H1 (cell line): ENCODE data around the gene FOLR1. TPM values are rescaled to one million over a fixed set of nuclear protein-coding genes. Genes with fewer than 3 reads are reported as not detected.

Experiments
- CTCF ChIA-PET: fragments of 300-600 bp; sonication (Branson Sonifier 250); formaldehyde crosslinking; loops from one replicate; lab custom pipeline; 2021; ENCODE audit not compliant: partially characterized antibody; lab: Charles Lee
- POLR2A ChIA-PET: fragments of 300-600 bp; sonication (Branson Sonifier 250); formaldehyde crosslinking; loops from one replicate; lab custom pipeline; 2021; ENCODE audit warnings: inconsistent platforms; ENCODE audit not compliant: partially characterized antibody; lab: Charles Lee
- DNase-seq, 2 experiments: peaks; one replicate each; pipeline versions ENCODE4 v3.0.0 to v3.0.0-alpha.2; 2010 to 2022; ENCODE audit warnings: low spot score in 2 of 2, low read depth in 1 of 2, mixed read lengths in 1 of 2
- FAIRE-seq: peaks from 2 replicates; lab custom pipeline; 2011; peaks lifted over from hg19 to GRCh38; lab: Jason Lieb, UNC
- H2AFZ ChIP-seq: 2 replicates; pipeline ENCODE4 v1.8.1; 2012; ENCODE audit warnings: low read length, inconsistent platforms
- H2AK5ac ChIP-seq: 2 replicates; pipeline ENCODE4 v1.6.1; 2013; ENCODE audit warnings: low read depth, low read length
- H2BK120ac ChIP-seq: replicated peaks from 2 replicates; pipeline ENCODE3; 2013; ENCODE audit warnings: low read depth, low read length, inconsistent platforms
- H2BK12ac ChIP-seq: 2 replicates; pipeline ENCODE4 v1.6.1; 2013; ENCODE audit warnings: low read depth, low read length
- H2BK15ac ChIP-seq: 2 replicates; pipeline ENCODE4 v1.6.1; 2013; ENCODE audit warnings: low read length
- H2BK20ac ChIP-seq: 2 replicates; pipeline ENCODE4 v1.6.1; 2013; ENCODE audit warnings: low read length
- H2BK5ac ChIP-seq: 2 replicates; pipeline ENCODE4 v1.6.1; 2013; ENCODE audit warnings: low read depth, low read length
- H3K14ac ChIP-seq: 2 replicates; pipeline ENCODE4 v1.6.1; 2013; ENCODE audit warnings: inconsistent platforms; ENCODE audit not compliant: insufficient read length
- H3K18ac ChIP-seq: 2 replicates; pipeline ENCODE4 v1.6.1; 2013; ENCODE audit warnings: low read length; ENCODE audit errors: extremely low read depth
- H3K23ac ChIP-seq: 2 replicates; pipeline ENCODE4 v1.6.1; 2013; ENCODE audit warnings: inconsistent platforms; ENCODE audit not compliant: insufficient read length
- H3K23me2 ChIP-seq: 2 replicates; pipeline ENCODE4 v1.6.1; 2013; ENCODE audit warnings: low read depth, low read length
- H3K27ac ChIP-seq: 2 replicates; pipeline ENCODE4 v1.6.1; 2011; ENCODE audit warnings: low read depth, low read length, inconsistent platforms
- H3K27me3 ChIP-seq, 4 experiments: replicated peaks in 1 of 4; 1 replicate in 1 of 4; 2 replicates in 3 of 4; pipeline versions ENCODE4 v1.6.1 to v1.8.1; 2011 to 2013; ENCODE audit warnings: low read length in 3 of 4, mild to moderate bottlenecking in 3 of 4, inconsistent platforms in 2 of 4, mixed read lengths in 2 of 4, moderate library complexity in 1 of 4; ENCODE audit not compliant: control insufficient read depth in 3 of 4, insufficient read depth in 3 of 4; ENCODE audit errors: extremely low read depth in 1 of 4
- H3K36me3 ChIP-seq, 4 experiments: 2 replicates each; pipeline versions ENCODE4 v1.6.1 to v1.8.1; 2011 to 2013; ENCODE audit warnings: mild to moderate bottlenecking in 4 of 4, low read length in 3 of 4, moderate library complexity in 2 of 4, control low read depth in 1 of 4, inconsistent platforms in 1 of 4; ENCODE audit not compliant: insufficient read depth in 4 of 4, control insufficient read depth in 2 of 4
- H3K4ac ChIP-seq: replicated peaks from 2 replicates; pipeline ENCODE3; 2013; ENCODE audit warnings: low read length, low read depth, mixed read lengths, inconsistent platforms; ENCODE audit not compliant: insufficient read length
- H3K4me1 ChIP-seq, 4 experiments: replicated peaks in 1 of 4; 1 replicate in 1 of 4; 2 replicates in 3 of 4; pipeline versions ENCODE4 v1.6.1 to v1.8.1; 2011 to 2013; ENCODE audit warnings: low read length in 3 of 4, inconsistent platforms in 2 of 4, mixed read lengths in 1 of 4; ENCODE audit not compliant: insufficient read depth in 4 of 4, control insufficient read depth in 3 of 4
- H3K4me2 ChIP-seq, 2 experiments: 2 replicates each; pipeline versions ENCODE4 v1.6.1 to v1.8.1; 2011 to 2013; ENCODE audit warnings: low read depth in 2 of 2, low read length in 2 of 2, control low read depth in 1 of 2, inconsistent platforms in 1 of 2, mild to moderate bottlenecking in 1 of 2; ENCODE audit not compliant: insufficient read depth in 1 of 2
- H3K4me3 ChIP-seq, 4 experiments: fragments of 200-600, 300-600 bp in 1 of 4; sonication (generic), shearing (Covaris generic), sonication (Bioruptor Twin) in 1 of 4; 2 replicates each; pipeline versions ENCODE4 v1.5.1 to v1.8.1; 2011 to 2016; ENCODE audit warnings: low read length in 4 of 4, low read depth in 3 of 4, control low read depth in 2 of 4, inconsistent platforms in 2 of 4, mild to moderate bottlenecking in 2 of 4, mixed read lengths in 1 of 4, moderate library complexity in 1 of 4; ENCODE audit not compliant: insufficient read depth in 2 of 4; ENCODE audit errors: extremely low read depth in 1 of 4
- H3K56ac ChIP-seq: replicated peaks from 2 replicates; pipeline ENCODE3; 2013; ENCODE audit warnings: low read depth, mild to moderate bottlenecking, mixed read lengths, low read length, inconsistent platforms; ENCODE audit not compliant: insufficient read length
- H3K79me1 ChIP-seq: 2 replicates; pipeline ENCODE4 v1.6.1; 2013; ENCODE audit warnings: low read depth, low read length, control low read depth
- H3K79me2 ChIP-seq, 2 experiments: 2 replicates each; pipeline versions ENCODE4 v1.6.1 to v1.8.1; 2012 to 2013; ENCODE audit warnings: low read length in 2 of 2, mild to moderate bottlenecking in 2 of 2, inconsistent platforms in 1 of 2; ENCODE audit not compliant: insufficient read depth in 2 of 2, control insufficient read depth in 1 of 2
- H3K9ac ChIP-seq, 4 experiments: replicated peaks in 1 of 4; 1 replicate in 1 of 4; 2 replicates in 3 of 4; pipeline versions ENCODE4 v1.6.1 to v1.8.1; 2011 to 2013; ENCODE audit warnings: low read depth in 3 of 4, low read length in 3 of 4, control low read depth in 2 of 4, mild to moderate bottlenecking in 2 of 4, moderate library complexity in 2 of 4, inconsistent platforms in 1 of 4; ENCODE audit errors: extremely low read depth in 1 of 4
- H3K9me3 ChIP-seq, 2 experiments: 2 replicates each; pipeline versions ENCODE4 v1.6.1 to v1.8.1; 2012 to 2013; ENCODE audit warnings: mild to moderate bottlenecking in 2 of 2, moderate library complexity in 2 of 2, control low read depth in 1 of 2, inconsistent platforms in 1 of 2, low read depth in 1 of 2, low read length in 1 of 2, mixed read lengths in 1 of 2; ENCODE audit not compliant: insufficient read depth in 2 of 2
- H4K20me1 ChIP-seq, 2 experiments: replicated peaks in 1 of 2; 2 replicates each; pipeline versions ENCODE3 to v1.8.1; 2011 to 2013; ENCODE audit warnings: inconsistent platforms in 2 of 2, low read length in 2 of 2, mild to moderate bottlenecking in 1 of 2; ENCODE audit not compliant: insufficient read depth in 2 of 2, control insufficient read depth in 1 of 2
- H4K5ac ChIP-seq: 2 replicates; pipeline ENCODE4 v1.6.1; 2013; ENCODE audit warnings: low read length, low read depth, mixed read lengths, inconsistent platforms; ENCODE audit not compliant: insufficient read length
- H4K8ac ChIP-seq: 2 replicates; pipeline ENCODE4 v1.8.0; 2013; ENCODE audit warnings: mild to moderate bottlenecking, moderate library complexity, low read length, inconsistent platforms; ENCODE audit not compliant: insufficient read depth; ENCODE audit errors: extremely low read depth
- H4K91ac ChIP-seq: replicated peaks from 2 replicates; pipeline ENCODE3; 2013; ENCODE audit warnings: low read length, mixed read lengths, inconsistent platforms; ENCODE audit not compliant: insufficient read length
- ATF2 ChIP-seq: IDR thresholded peaks from 2 replicates; pipeline ENCODE4 v1.6.1; 2012; ENCODE audit warnings: low read length, inconsistent platforms
- CHD1 ChIP-seq: IDR thresholded peaks from 2 replicates; pipeline ENCODE4 v1.6.1; 2012; ENCODE audit warnings: low read depth, low read length, improper control_type of control experiment
- CTBP2 ChIP-seq: IDR thresholded peaks from 2 replicates; pipeline ENCODE4 v1.7.0; 2011; ENCODE audit warnings: borderline replicate concordance, mild to moderate bottlenecking, moderate library complexity, mixed read lengths, low read length; ENCODE audit not compliant: insufficient read depth, insufficient read length
- EGR1 ChIP-seq: IDR thresholded peaks from 2 replicates; pipeline ENCODE4 v1.6.1; 2011; ENCODE audit warnings: low read depth, low read length, borderline replicate concordance
- EP300 ChIP-seq, 2 experiments: IDR thresholded peaks; 1 replicate in 1 of 2; 2 replicates in 1 of 2; pipeline ENCODE4 v1.6.1; 2011 to 2012; ENCODE audit warnings: low read depth in 2 of 2, low read length in 2 of 2, mild to moderate bottlenecking in 2 of 2, borderline replicate concordance in 1 of 2, inconsistent platforms in 1 of 2, moderate library complexity in 1 of 2
- KDM4A ChIP-seq: IDR thresholded peaks from one replicate; pipeline ENCODE4 v1.7.1; 2012; ENCODE audit warnings: low read depth, mild to moderate bottlenecking, moderate library complexity, low read length, inconsistent platforms; ENCODE audit not compliant: severe bottlenecking
- KDM5A ChIP-seq: fragments of 200-600 bp; IDR thresholded peaks from 2 replicates; pipeline ENCODE4 v1.7.1; 2012; ENCODE audit warnings: mild to moderate bottlenecking, low read length, inconsistent platforms, mixed read lengths
- SUZ12 ChIP-seq: fragments of 200-600 bp; sonication (generic); IDR thresholded peaks from 2 replicates; pipeline ENCODE4 v1.6.1; 2012; ENCODE audit warnings: mild to moderate bottlenecking, inconsistent platforms, low read length, moderate library complexity, mixed read lengths
- YY1 ChIP-seq: IDR thresholded peaks from 2 replicates; pipeline ENCODE4 v1.6.1; 2011; ENCODE audit warnings: low read depth, mild to moderate bottlenecking, low read length
- WGBS, 2 experiments: shearing (Covaris generic) in 1 of 2; methylation state at CpG; one replicate each; pipeline versions ENCODE4 v1.1.6 to v1.1.7; 2013 to 2015; ENCODE audit warnings: low lambda C conversion rate in 2 of 2, mixed read lengths in 2 of 2, inconsistent platforms in 1 of 2, low coverage in 1 of 2, missing lambda C conversion rate in 1 of 2; ENCODE audit not compliant: insufficient replicate concordance in 2 of 2, insufficient coverage in 1 of 2, insufficient read length in 1 of 2; ENCODE audit errors: extremely low coverage in 1 of 2, missing lambda C conversion rate in 1 of 2; 5-methylcytosine and 5-hydroxymethylcytosine counted together
- polyA plus RNA-seq, 7 experiments: library from polyadenylated mRNA; depleted of rRNA in 3 of 7; stranded (reverse) in 5 of 7; unstranded in 2 of 7; fragments of >200 nt in 5 of 7; fragments of 200-250 nt in 2 of 7; gene quantifications; 1 replicate in 5 of 7; 2 replicates in 1 of 7; 4 replicates in 1 of 7; pipeline versions ENCODE4 v1.2.1 to v1.2.3, GENCODE V29; 2011 to 2013; ENCODE audit warnings: missing spikeins in 2 of 7, mixed read lengths in 2 of 7
- total RNA-seq: library from RNA; stranded (reverse); fragmentation: NEBNext Ultra II Directional; extraction: Animal tissue kit (Norgen Biotek cat#: 25700); gene quantifications from 2 replicates; pipeline ENCODE4 v1.2.1, GENCODE V29; 2021

FOLR1 gene
- total and polyA plus RNA-seq, 2 of the 8 experiments (the other 6 are each of a cell fraction or from before 2014, with no cell fraction given): 1.3 TPM; not detected in 1

GRCh38 chr11:72243173-72244059, 51.5 kb downstream of the FOLR1 start:
- Histone ChIP-seq H2BK15ac (no peak overlapping the region), H4K8ac (no peak overlapping the region), H3K9me3 (no peaks in the 10 kb centered on the region; a peak in 1 of 4 replicates), H3K9ac (no peak overlapping the region; a peak in 1 of 7 replicates), H4K91ac (no peak overlapping the region), H4K20me1 (peaks cover 4 to 6% of the 10 kb centered on the region in 2 experiments), H3K14ac (no peak overlapping the region), H3K4ac (no peak overlapping the region), H2BK12ac (no peak overlapping the region), H3K79me1 (no peaks in the 10 kb centered on the region), H2BK5ac (no peak overlapping the region), H2BK120ac (no peak overlapping the region), H3K23ac (no peak overlapping the region), H3K4me2 (peak overlapping the region; percentile 68 to 98), H3K79me2 (no peaks in the 10 kb centered on the region), H2BK20ac (no peak overlapping the region), H3K27ac (no peak overlapping the region), H2AFZ (no peak overlapping the region), H3K27me3 (peaks cover 72 to 94% (median 91%) of the 10 kb centered on the region in 4 experiments), H2AK5ac (no peak overlapping the region), H3K4me3 (peak overlapping the region; percentile 24 to 87 (median 40)), H3K4me1 (peaks cover 5 to 33% (median 17%) of the 10 kb centered on the region in 4 experiments), H3K36me3 (peaks cover 0 to 3% (median 0%) of the 10 kb centered on the region in 4 experiments; a peak in 1 of 8 replicates), H3K56ac (no peak overlapping the region), H3K23me2 (peaks cover 20% of the 10 kb centered on the region; the same call in 1 of the 2 replicates), H4K5ac (no peak overlapping the region), H3K18ac (no peak overlapping the region)
- ChIA-PET POLR2A (interaction anchor here (0.6 to 2.8 kb wide), 4 partner anchors 21 to 167 kb away, joined by 3 to 15 read pairs (median 3); no protein-coding TSS in a partner anchor), CTCF (interaction anchor here (0.9 to 10.0 kb wide), 2 partner anchors 62 to 188 kb away, joined by 3 to 101 read pairs; partner anchors contain the start of gene CLPB)
- FAIRE-seq (no peak), DNase-seq (no peak)
- 36% methylated on average over 21 of the region's 58 CpGs; no CpG with 5 or more reads in 1 of the 2 experiments for WGBS, 2 experiments
- peak; percentile 38; the same call in 1 of the 2 replicates for TF ChIP-seq YY1
- no peak for TF ChIP-seq CHD1
- no peak for TF ChIP-seq EP300 (IDR thresholded peaks at IDR 0.05; ENCODE audit: borderline replicate concordance in 1 of 2, low read depth in 2 of 2, low read length in 2 of 2)
- TF ChIP-seq KDM5A: no peak
- TF ChIP-seq ATF2: no peak
- TF ChIP-seq KDM4A: peak; percentile 37
- no peak for TF ChIP-seq EGR1
- peak; percentile 83 for TF ChIP-seq SUZ12
- no peak for TF ChIP-seq CTBP2
